HG03025 (cell line): ENCODE data around the gene DPP9.
"Not testable (repeated sequence)": the region's sequence is repeated elsewhere in the genome, so short reads cannot be mapped to it uniquely, and the experiment has no call there.

Experiments used
- ATAC-seq: cut with Tn5 transposase; IDR thresholded peaks from one replicate; pipeline ENCODE4 v1.9.1; 2021; ENCODE audit warnings: mild to moderate bottlenecking, moderate library complexity; ENCODE audit not compliant: unreplicated experiment, low FRiP score

The DPP9 gene

GRCh38 chr19:4742723-4743646 lies 19.3 kb upstream of the DPP9 start:
- ATAC-seq, result no peak

GRCh38 chr19:4740092-4740491 lies 16.4 kb upstream of the DPP9 start:
- no peak for ATAC-seq

GRCh38 chr19:4738734-4739133 lies 15.1 kb upstream of the DPP9 start:
- no peak for ATAC-seq

- no peak for ATAC-seq
Measured at GRCh38 chr19:4737955-4738600, 14.4 kb upstream of the DPP9 start.

- ATAC-seq, result no peak
Measured at GRCh38 chr19:4733755-4734345, 10.2 kb upstream of the DPP9 start.

- ATAC-seq, result no peak
Measured at GRCh38 chr19:4732680-4733114, 9.1 kb upstream of the DPP9 start.

- no peak for ATAC-seq
Measured at GRCh38 chr19:4730740-4731171, 7.1 kb upstream of the DPP9 start.

GRCh38 chr19:4728871-4729270 lies 5.2 kb upstream of the DPP9 start:
- ATAC-seq, result no peak

- ATAC-seq, result peak; percentile 19
Measured at GRCh38 chr19:4722671-4723594, 709 bp downstream of the DPP9 start.

- no peak for ATAC-seq
Measured at GRCh38 chr19:4721196-4721595, 2.4 kb downstream of the DPP9 start.

GRCh38 chr19:4720037-4720700 lies 3.5 kb downstream of the DPP9 start:
- no peak for ATAC-seq

GRCh38 chr19:4719499-4719866 lies 4.2 kb downstream of the DPP9 start:
- ATAC-seq, result no peak

- ATAC-seq, result no peak
Measured at GRCh38 chr19:4717966-4718701, 5.5 kb downstream of the DPP9 start.

- no peak for ATAC-seq
Measured at GRCh38 chr19:4717191-4717965, 6.3 kb downstream of the DPP9 start.

GRCh38 chr19:4715529-4716221 lies 8.0 kb downstream of the DPP9 start:
- no peak for ATAC-seq

GRCh38 chr19:4715178-4715528 lies 8.5 kb downstream of the DPP9 start:
- not testable (repeated sequence) for ATAC-seq

- ATAC-seq, result no peak
Measured at GRCh38 chr19:4714016-4714415, 9.6 kb downstream of the DPP9 start.

GRCh38 chr19:4713384-4713951 lies 10.2 kb downstream of the DPP9 start:
- ATAC-seq, result no peak
